ENCODE measurements around the gene RAB3GAP1. TPM values are rescaled to one million over a fixed set of nuclear protein-coding genes. Genes with fewer than 3 reads are reported as not detected.

The RAB3GAP1 gene
- total RNA-seq, 1 experiment from 2014 or later: 38.6 TPM

- ChIA-PET CTCF (no interaction called here), POLR2A (no interaction called here)
- H3K4me1 ChIP-seq (ENCODE audit: control insufficient read depth, insufficient read depth, low read length): no peaks in the 10 kb centered on the region
- BruUV-seq (replicated peaks): no TSS peak
- peaks cover 10% of the 10 kb centered on the region; the same call in 1 of the 2 replicates for H3K36me3 ChIP-seq (ENCODE audit: control insufficient read depth, insufficient read depth, low read length)
- H3K27me3 ChIP-seq (ENCODE audit: control insufficient read depth, insufficient read depth, low read length): no peaks in the 10 kb centered on the region
- no peak for TF ChIP-seq SIN3A (IDR thresholded peaks at IDR 0.05; ENCODE audit: borderline replicate concordance, insufficient read depth, low read depth, low read length)
- TF ChIP-seq POLR2AphosphoS5 (IDR thresholded peaks at IDR 0.05; ENCODE audit: low read depth, low read length): no peak
- TF ChIP-seq, protein P1, sequence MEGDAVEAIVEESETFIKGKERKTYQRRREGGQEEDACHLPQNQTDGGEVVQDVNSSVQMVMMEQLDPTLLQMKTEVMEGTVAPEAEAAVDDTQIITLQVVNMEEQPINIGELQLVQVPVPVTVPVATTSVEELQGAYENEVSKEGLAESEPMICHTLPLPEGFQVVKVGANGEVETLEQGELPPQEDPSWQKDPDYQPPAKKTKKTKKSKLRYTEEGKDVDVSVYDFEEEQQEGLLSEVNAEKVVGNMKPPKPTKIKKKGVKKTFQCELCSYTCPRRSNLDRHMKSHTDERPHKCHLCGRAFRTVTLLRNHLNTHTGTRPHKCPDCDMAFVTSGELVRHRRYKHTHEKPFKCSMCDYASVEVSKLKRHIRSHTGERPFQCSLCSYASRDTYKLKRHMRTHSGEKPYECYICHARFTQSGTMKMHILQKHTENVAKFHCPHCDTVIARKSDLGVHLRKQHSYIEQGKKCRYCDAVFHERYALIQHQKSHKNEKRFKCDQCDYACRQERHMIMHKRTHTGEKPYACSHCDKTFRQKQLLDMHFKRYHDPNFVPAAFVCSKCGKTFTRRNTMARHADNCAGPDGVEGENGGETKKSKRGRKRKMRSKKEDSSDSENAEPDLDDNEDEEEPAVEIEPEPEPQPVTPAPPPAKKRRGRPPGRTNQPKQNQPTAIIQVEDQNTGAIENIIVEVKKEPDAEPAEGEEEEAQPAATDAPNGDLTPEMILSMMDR (IDR thresholded peaks at IDR 0.05): no peak
- TF ChIP-seq, protein P2, sequence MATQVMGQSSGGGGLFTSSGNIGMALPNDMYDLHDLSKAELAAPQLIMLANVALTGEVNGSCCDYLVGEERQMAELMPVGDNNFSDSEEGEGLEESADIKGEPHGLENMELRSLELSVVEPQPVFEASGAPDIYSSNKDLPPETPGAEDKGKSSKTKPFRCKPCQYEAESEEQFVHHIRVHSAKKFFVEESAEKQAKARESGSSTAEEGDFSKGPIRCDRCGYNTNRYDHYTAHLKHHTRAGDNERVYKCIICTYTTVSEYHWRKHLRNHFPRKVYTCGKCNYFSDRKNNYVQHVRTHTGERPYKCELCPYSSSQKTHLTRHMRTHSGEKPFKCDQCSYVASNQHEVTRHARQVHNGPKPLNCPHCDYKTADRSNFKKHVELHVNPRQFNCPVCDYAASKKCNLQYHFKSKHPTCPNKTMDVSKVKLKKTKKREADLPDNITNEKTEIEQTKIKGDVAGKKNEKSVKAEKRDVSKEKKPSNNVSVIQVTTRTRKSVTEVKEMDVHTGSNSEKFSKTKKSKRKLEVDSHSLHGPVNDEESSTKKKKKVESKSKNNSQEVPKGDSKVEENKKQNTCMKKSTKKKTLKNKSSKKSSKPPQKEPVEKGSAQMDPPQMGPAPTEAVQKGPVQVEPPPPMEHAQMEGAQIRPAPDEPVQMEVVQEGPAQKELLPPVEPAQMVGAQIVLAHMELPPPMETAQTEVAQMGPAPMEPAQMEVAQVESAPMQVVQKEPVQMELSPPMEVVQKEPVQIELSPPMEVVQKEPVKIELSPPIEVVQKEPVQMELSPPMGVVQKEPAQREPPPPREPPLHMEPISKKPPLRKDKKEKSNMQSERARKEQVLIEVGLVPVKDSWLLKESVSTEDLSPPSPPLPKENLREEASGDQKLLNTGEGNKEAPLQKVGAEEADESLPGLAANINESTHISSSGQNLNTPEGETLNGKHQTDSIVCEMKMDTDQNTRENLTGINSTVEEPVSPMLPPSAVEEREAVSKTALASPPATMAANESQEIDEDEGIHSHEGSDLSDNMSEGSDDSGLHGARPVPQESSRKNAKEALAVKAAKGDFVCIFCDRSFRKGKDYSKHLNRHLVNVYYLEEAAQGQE (IDR thresholded peaks at IDR 0.05; ENCODE audit: insufficient read depth in 1 of 2, low read depth in 2 of 2, low read length in 1 of 2): no peak
- no peak for TF ChIP-seq TCF7L2 (IDR thresholded peaks at IDR 0.05; ENCODE audit: low read depth, low read length)
- no peak overlapping the region for H3K27ac ChIP-seq (ENCODE audit: low read length)
- no peak for DNase-seq (ENCODE audit: low read depth, low spot score)
- H3K4me3 ChIP-seq (ENCODE audit: low read depth in 2 of 2, low read length in 2 of 2): no peak overlapping the region
- intact Hi-C loops (cut with micrococcal nuclease; ENCODE audit: unreplicated experiment): loop anchor here (10.0 kb wide), 1 partner anchor 158 kb away; no protein-coding TSS in a partner anchor
- no peaks in the 10 kb centered on the region for H3K9me3 ChIP-seq (ENCODE audit: control insufficient read depth, insufficient read depth, low read depth, low read length)
- in situ Hi-C loops (cut with HindIII; ENCODE audit: low pct_unique_long_range_greater_than_20kb, low sequenced_read_pairs): no loop called here
- no peak for ATAC-seq
Observed at GRCh38 chr2:135162377-135162776, 110.3 kb downstream of the RAB3GAP1 start.

- in situ Hi-C loops (cut with HindIII; ENCODE audit: low pct_unique_long_range_greater_than_20kb, low sequenced_read_pairs): no loop called here
- H3K9me3 ChIP-seq (ENCODE audit: control insufficient read depth, insufficient read depth, low read depth, low read length): no peaks in the 10 kb centered on the region
- intact Hi-C loops (cut with micrococcal nuclease; ENCODE audit: unreplicated experiment): loop anchor here (10.0 kb wide), 1 partner anchor 158 kb away; no protein-coding TSS in a partner anchor
- no peaks in the 10 kb centered on the region for H3K4me1 ChIP-seq (ENCODE audit: control insufficient read depth, insufficient read depth, low read length)
- ChIA-PET CTCF (no interaction called here), POLR2A (no interaction called here)
- BruUV-seq (replicated peaks): no TSS peak
- no peak overlapping the region for H3K27ac ChIP-seq (ENCODE audit: low read length)
- H3K36me3 ChIP-seq (ENCODE audit: control insufficient read depth, insufficient read depth, low read length): peaks cover 12% of the 10 kb centered on the region
- TF ChIP-seq POLR2AphosphoS5 (IDR thresholded peaks at IDR 0.05; ENCODE audit: low read depth, low read length) (no peak), SIN3A (IDR thresholded peaks at IDR 0.05; ENCODE audit: borderline replicate concordance, insufficient read depth, low read depth, low read length) (no peak), TCF7L2 (IDR thresholded peaks at IDR 0.05; ENCODE audit: low read depth, low read length) (no peak)
- TF ChIP-seq, protein P1 (IDR thresholded peaks at IDR 0.05): no peak
- TF ChIP-seq, protein P2 (IDR thresholded peaks at IDR 0.05; ENCODE audit: insufficient read depth in 1 of 2, low read depth in 2 of 2, low read length in 1 of 2): no peak
- no peaks in the 10 kb centered on the region for H3K27me3 ChIP-seq (ENCODE audit: control insufficient read depth, insufficient read depth, low read length)
- ATAC-seq (no peak), DNase-seq (ENCODE audit: low read depth, low spot score) (no peak)
- no peak overlapping the region for H3K4me3 ChIP-seq (ENCODE audit: low read depth in 2 of 2, low read length in 2 of 2)
Observed at GRCh38 chr2:135162786-135163185, 110.7 kb downstream of the RAB3GAP1 start.
